ENCODE data around the gene IMP4.

- no peak for TF ChIP-seq POLR2A (IDR thresholded peaks at IDR 0.05)
- TF ChIP-seq EP300 (IDR thresholded peaks at IDR 0.05), result no peak
Observed at GRCh38 chr2:130377491-130377890, 34.8 kb downstream of the IMP4 start.
